ENCODE measurements around the gene FOXL2NB.

The FOXL2NB gene

GRCh38 chr3:138950701-138951100, 3.7 kb downstream of the FOXL2NB start:
- H3K27me3 ChIP-seq (ENCODE audit: insufficient read depth, low read length), result no peaks in the 10 kb centered on the region; the same call in 1 of the 2 replicates
- H3K79me2 ChIP-seq (ENCODE audit: insufficient read depth, low read length), result no peaks in the 10 kb centered on the region
- H3K36me3 ChIP-seq (ENCODE audit: insufficient read depth, low read length), result no peaks in the 10 kb centered on the region
- no peak overlapping the region for H2AFZ ChIP-seq (ENCODE audit: low read length)
- TF ChIP-seq EZH2 (IDR thresholded peaks at IDR 0.05; ENCODE audit: borderline replicate concordance, low read length), result no peak
- no peak for TF ChIP-seq CTCF (IDR thresholded peaks at IDR 0.05; ENCODE audit: low read length)
- H3F3A ChIP-seq (ENCODE audit: insufficient read depth, low read length), result no peaks in the 10 kb centered on the region
- H3K27ac ChIP-seq (ENCODE audit: low read depth, low read length, poor library complexity, severe bottlenecking), result no peak overlapping the region
- no peak overlapping the region for H3K4me2 ChIP-seq (ENCODE audit: low read length)
- H3K9me3 ChIP-seq (ENCODE audit: low read length), result no peaks in the 10 kb centered on the region
- H3K9ac ChIP-seq (ENCODE audit: low read length), result no peak overlapping the region
- no peaks in the 10 kb centered on the region for H3K4me1 ChIP-seq (ENCODE audit: insufficient read depth, low read length, severe bottlenecking)
- no peak overlapping the region for H3K4me3 ChIP-seq (ENCODE audit: low read depth, low read length, poor library complexity, severe bottlenecking)
- H3K9me2 ChIP-seq (ENCODE audit: low read depth, low read length), result no peaks in the 10 kb centered on the region
- no peaks in the 10 kb centered on the region for H4K20me1 ChIP-seq (ENCODE audit: insufficient read depth, low read length)

DNA sequence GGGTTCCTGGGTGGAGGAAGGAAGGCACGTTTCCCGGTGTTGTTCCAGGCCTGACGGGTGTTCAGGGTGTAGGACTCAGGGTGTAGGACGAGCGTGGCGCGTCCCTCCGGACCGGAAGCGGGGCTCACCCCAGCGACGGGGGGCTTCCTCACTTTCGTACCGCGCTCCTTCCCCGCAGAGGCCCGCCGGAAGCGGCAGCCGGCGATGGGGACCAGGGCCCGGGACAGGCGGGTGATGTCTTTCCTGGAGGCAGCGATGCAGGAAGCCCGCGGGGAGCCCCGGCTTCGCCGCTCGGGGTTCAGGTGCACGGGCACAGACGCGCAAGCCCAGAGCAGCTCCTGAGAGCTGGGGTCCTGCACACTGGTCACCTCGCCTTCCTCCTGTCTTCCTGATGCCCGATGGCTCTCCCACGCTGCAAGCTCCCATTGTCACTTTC, 13.4 kb downstream of the FOXL2NB start:
- no peaks in the 10 kb centered on the region for H3K9me2 ChIP-seq (ENCODE audit: low read depth, low read length)
- peaks cover 3% of the 10 kb centered on the region for H3K4me1 ChIP-seq (ENCODE audit: insufficient read depth, low read length, severe bottlenecking)
- H3F3A ChIP-seq (ENCODE audit: insufficient read depth, low read length), result no peaks in the 10 kb centered on the region
- peak overlapping the region; percentile 11 for H3K4me3 ChIP-seq (ENCODE audit: low read depth, low read length, poor library complexity, severe bottlenecking)
- H4K20me1 ChIP-seq (ENCODE audit: insufficient read depth, low read length), result no peaks in the 10 kb centered on the region
- no peak overlapping the region for H2AFZ ChIP-seq (ENCODE audit: low read length)
- no peak overlapping the region for H3K27ac ChIP-seq (ENCODE audit: low read depth, low read length, poor library complexity, severe bottlenecking)
- peak overlapping the region; percentile 22; the same call in 1 of the 2 replicates for H3K4me2 ChIP-seq (ENCODE audit: low read length)
- no peaks in the 10 kb centered on the region for H3K36me3 ChIP-seq (ENCODE audit: insufficient read depth, low read length)
- TF ChIP-seq EZH2 (IDR thresholded peaks at IDR 0.05; ENCODE audit: borderline replicate concordance, low read length) (no peak), CTCF (IDR thresholded peaks at IDR 0.05; ENCODE audit: low read length) (no peak)
- H3K27me3 ChIP-seq (ENCODE audit: insufficient read depth, low read length), result peaks cover 8% of the 10 kb centered on the region; the same call in 1 of the 2 replicates
- H3K9ac ChIP-seq (ENCODE audit: low read length), result no peak overlapping the region
- no peaks in the 10 kb centered on the region for H3K79me2 ChIP-seq (ENCODE audit: insufficient read depth, low read length)
- H3K9me3 ChIP-seq (ENCODE audit: low read length), result peaks cover 8% of the 10 kb centered on the region; the same call in 1 of the 2 replicates

DNA sequence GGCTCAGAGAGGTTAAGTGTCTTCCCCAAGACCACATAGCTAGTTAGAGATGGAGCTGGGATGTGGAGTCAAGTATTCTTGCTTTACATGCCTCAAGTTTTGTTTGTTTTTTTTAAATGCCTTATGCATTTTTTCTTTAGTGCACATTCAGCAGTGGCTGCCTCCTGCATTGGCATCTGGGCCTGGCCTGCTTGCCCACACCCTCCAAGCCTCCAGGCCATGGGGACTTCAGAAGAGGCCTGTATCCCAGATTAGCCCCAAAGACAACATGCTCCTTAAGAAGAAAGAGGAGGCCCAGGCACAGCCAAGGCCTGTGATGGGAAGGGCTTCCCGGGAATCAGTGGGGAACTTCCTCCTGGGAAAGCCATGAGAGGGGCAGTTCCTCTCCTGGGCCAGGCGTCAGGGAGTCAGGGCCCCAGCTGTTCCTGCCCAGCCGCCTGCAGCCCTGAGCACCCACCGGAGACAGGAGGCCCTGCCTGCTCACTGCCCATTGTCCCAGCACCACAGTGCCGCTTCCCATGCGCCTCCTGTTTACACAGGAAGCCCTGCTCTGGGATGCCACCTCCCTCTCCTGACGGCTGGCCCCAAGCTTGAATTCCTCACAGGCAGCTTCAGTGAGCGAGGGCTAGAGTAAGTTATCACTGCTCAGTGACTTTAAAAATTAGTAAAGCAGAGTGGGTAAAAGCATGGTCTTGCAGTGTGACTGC, 16.0 kb downstream of the FOXL2NB start:
- TF ChIP-seq CTCF (IDR thresholded peaks at IDR 0.05; ENCODE audit: low read length) (no peak), EZH2 (IDR thresholded peaks at IDR 0.05; ENCODE audit: borderline replicate concordance, low read length) (no peak)
- Histone ChIP-seq H3K9ac (ENCODE audit: low read length) (no peak overlapping the region), H3K4me3 (ENCODE audit: low read depth, low read length, poor library complexity, severe bottlenecking) (no peak overlapping the region), H3K36me3 (ENCODE audit: insufficient read depth, low read length) (no peaks in the 10 kb centered on the region), H3F3A (ENCODE audit: insufficient read depth, low read length) (no peaks in the 10 kb centered on the region), H3K4me2 (ENCODE audit: low read length) (no peak overlapping the region), H3K27ac (ENCODE audit: low read depth, low read length, poor library complexity, severe bottlenecking) (no peak overlapping the region), H3K27me3 (ENCODE audit: insufficient read depth, low read length) (peaks cover 10% of the 10 kb centered on the region; the same call in 1 of the 2 replicates), H2AFZ (ENCODE audit: low read length) (no peak overlapping the region), H3K4me1 (ENCODE audit: insufficient read depth, low read length, severe bottlenecking) (peaks cover 3% of the 10 kb centered on the region), H3K79me2 (ENCODE audit: insufficient read depth, low read length) (no peaks in the 10 kb centered on the region), H3K9me2 (ENCODE audit: low read depth, low read length) (no peaks in the 10 kb centered on the region), H3K9me3 (ENCODE audit: low read length) (peaks cover 12% of the 10 kb centered on the region; the same call in 1 of the 2 replicates), H4K20me1 (ENCODE audit: insufficient read depth, low read length) (no peaks in the 10 kb centered on the region)

Measured in OCI-LY1 (cell line).